ENCODE results near the gene DELE1. TPM values are rescaled to one million over a fixed set of nuclear protein-coding genes. Genes with fewer than 3 reads are reported as not detected.

The DELE1 gene
- total RNA-seq, 1 experiment from 2014 or later, result 81.5 TPM

- Mint-ChIP-seq H3K4me1 (peaks cover 15% of the 10 kb centered on the region), H3K36me3 (no peaks in the 10 kb centered on the region), H3K4me3 (no peak overlapping the region), H3K27ac (no peak overlapping the region), H3K27me3 (ENCODE audit: low read depth) (peaks cover 28% of the 10 kb centered on the region), H3K9me3 (peaks cover 8% of the 10 kb centered on the region)
- no peak for TF ChIP-seq CREB1 (CRISPR knock-in tag; IDR thresholded peaks at IDR 0.05)
- peak; percentile 68 for TF ChIP-seq PRDM15 (CRISPR knock-in tag; IDR thresholded peaks at IDR 0.05)
- TF ChIP-seq E2F4 (CRISPR knock-in tag; IDR thresholded peaks at IDR 0.05; ENCODE audit: borderline replicate concordance, low read depth), result no peak
- no peak for TF ChIP-seq E2F5 (CRISPR knock-in tag; IDR thresholded peaks at IDR 0.05)
- no peak for TF ChIP-seq ATF2 (CRISPR knock-in tag; IDR thresholded peaks at IDR 0.05; ENCODE audit: borderline replicate concordance, low read depth)
- no peak for ATAC-seq
- ChIA-PET POLR2A (no interaction called here), CTCF (interaction anchor here (0.7 to 2.4 kb wide), 3 partner anchors 31 to 241 kb away, joined by 3 to 10 read pairs (median 4); partner anchors contain the start of gene PCDH1)
- no peak for DNase-seq (ENCODE audit: low spot score)
Measured at GRCh38 chr5:141910271-141910673, 13.4 kb upstream of the DELE1 start.

- CTCF ChIA-PET, result interaction anchor here (0.6 to 7.8 kb wide), 14 partner anchors 10 to 575 kb away, joined by 3 to 74 read pairs (median 6); partner anchors contain the start of genes DELE1, PCDH1 and RNF14
- Mint-ChIP-seq H3K4me1 (peaks cover 29% of the 10 kb centered on the region), H3K27me3 (ENCODE audit: low read depth) (peaks cover 27% of the 10 kb centered on the region), H3K36me3 (no peaks in the 10 kb centered on the region), H3K27ac (no peak overlapping the region), H3K9me3 (no peaks in the 10 kb centered on the region), H3K4me3 (peak overlapping the region; percentile 66)
- POLR2A ChIA-PET, result interaction anchor here (0.8 to 1.9 kb wide), 2 partner anchors 10 to 240 kb away, joined by 3 to 7 read pairs; partner anchors contain the start of gene DELE1
- ATAC-seq, result no peak
- TF ChIP-seq MYBL2 (CRISPR knock-in tag; IDR thresholded peaks at IDR 0.05), result no peak
- no peak for TF ChIP-seq ATF2 (CRISPR knock-in tag; IDR thresholded peaks at IDR 0.05; ENCODE audit: borderline replicate concordance, low read depth)
- no peak for TF ChIP-seq FOXJ3 (CRISPR knock-in tag; IDR thresholded peaks at IDR 0.05; ENCODE audit: borderline replicate concordance)
- no peak for TF ChIP-seq JAZF1 (CRISPR knock-in tag; IDR thresholded peaks at IDR 0.05)
- no peak for TF ChIP-seq ELF4 (CRISPR knock-in tag; IDR thresholded peaks at IDR 0.05; ENCODE audit: low read depth)
- TF ChIP-seq ZNF138 (CRISPR knock-in tag; conservative IDR thresholded peaks at IDR 0.05), result no peak
- no peak for TF ChIP-seq RELA (CRISPR knock-in tag; IDR thresholded peaks at IDR 0.05; ENCODE audit: borderline replicate concordance)
- no peak for TF ChIP-seq SMAD3 (CRISPR knock-in tag; IDR thresholded peaks at IDR 0.05; ENCODE audit: borderline replicate concordance)
- DNase-seq (ENCODE audit: low spot score), result no peak
Measured at GRCh38 chr5:141913560-141914198, 10.0 kb upstream of the DELE1 start.
